GM13976 (cell line): ENCODE results near the gene CLN3.
"Not testable (repeated sequence)": the region's sequence is repeated elsewhere in the genome, so short reads cannot be mapped to it uniquely, and the experiment has no call there.

Source experiments
- DNase-seq: peaks from one replicate; pipeline ENCODE4 v3.0.0; 2012; ENCODE audit warnings: low spot score
- CTCF ChIP-seq: IDR thresholded peaks from 2 replicates; pipeline ENCODE4 v1.5.1; 2012; ENCODE audit warnings: borderline replicate concordance, mild to moderate bottlenecking; ENCODE audit not compliant: insufficient read depth; ENCODE audit errors: extremely low read depth, missing control alignments, control extremely low read depth
- in situ Hi-C: fragments of 300-500 bp; cut with MboI; formaldehyde crosslinking; loops from one replicate; pipeline ENCODE4 v1.12.0; 2022; ENCODE audit warnings: low sequenced_read_pairs, mixed read lengths, inconsistent platforms; ENCODE audit not compliant: unreplicated experiment

Gene CLN3

DNA sequence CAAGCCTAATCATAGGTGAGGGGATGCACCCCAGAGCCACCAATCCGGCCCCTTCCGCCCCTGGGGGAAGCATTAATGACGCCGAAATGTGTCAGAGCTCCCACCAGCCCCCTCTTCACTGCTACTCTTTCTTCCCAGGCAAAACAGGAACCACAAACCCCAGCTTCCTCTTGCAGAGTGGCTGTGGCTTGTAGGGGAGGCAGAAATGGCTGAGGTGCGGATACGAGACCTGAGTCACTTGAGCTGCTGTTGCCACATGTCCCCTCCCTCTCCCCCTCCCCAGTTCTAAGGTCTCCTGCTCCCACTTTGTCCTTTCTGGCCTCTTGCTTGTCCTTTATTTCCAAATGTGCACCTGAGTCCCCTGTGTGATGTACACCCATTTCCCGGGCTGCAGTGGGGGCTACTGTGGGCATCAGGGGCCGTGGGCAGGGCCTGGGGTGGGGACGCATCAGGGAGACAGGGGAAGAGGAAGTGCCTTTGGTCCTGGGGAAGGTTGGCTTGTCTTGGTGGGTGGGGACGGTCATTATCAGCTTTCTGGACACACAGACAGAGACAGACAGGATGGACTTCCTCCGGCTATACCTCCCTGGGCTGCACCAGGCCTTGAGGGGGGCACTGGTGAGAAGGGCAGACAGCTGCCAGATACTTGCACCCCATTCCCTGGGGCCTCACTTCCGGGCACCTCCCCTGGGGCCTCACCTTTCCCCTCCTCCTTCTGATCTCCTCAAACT, 2.4 kb upstream of the CLN3 start, which contains the start of gene APOBR:
TSS of gene APOBR (plus strand) at position 523 of the 731 bp plus-strand sequence. CDS start at position 562, 39 bp downstream.
- DNase-seq: peak; percentile 90
- no peak for TF ChIP-seq CTCF
- in situ Hi-C loops: no loop called here

DNA sequence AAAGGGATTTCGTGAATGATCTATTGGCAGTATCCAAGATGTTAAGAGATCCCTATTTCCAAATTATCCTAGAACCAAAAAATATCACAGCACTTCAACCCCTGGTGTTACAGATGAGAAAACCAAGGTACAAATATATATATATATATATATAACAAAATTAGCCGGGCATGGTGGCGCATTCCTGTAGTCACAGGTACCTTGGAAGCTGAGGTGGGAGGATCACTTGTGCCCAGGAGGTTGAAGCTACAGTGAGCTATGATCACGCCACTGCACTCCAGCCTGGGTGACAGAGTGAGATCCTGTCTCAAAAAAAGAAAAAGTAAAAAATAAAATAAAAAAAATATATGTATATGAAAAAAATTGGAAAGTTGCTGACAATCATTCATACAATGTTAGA, 637 bp upstream of the CLN3 start:
- no peak for DNase-seq
- in situ Hi-C loops: no loop called here
- no peak for TF ChIP-seq CTCF

DNA sequence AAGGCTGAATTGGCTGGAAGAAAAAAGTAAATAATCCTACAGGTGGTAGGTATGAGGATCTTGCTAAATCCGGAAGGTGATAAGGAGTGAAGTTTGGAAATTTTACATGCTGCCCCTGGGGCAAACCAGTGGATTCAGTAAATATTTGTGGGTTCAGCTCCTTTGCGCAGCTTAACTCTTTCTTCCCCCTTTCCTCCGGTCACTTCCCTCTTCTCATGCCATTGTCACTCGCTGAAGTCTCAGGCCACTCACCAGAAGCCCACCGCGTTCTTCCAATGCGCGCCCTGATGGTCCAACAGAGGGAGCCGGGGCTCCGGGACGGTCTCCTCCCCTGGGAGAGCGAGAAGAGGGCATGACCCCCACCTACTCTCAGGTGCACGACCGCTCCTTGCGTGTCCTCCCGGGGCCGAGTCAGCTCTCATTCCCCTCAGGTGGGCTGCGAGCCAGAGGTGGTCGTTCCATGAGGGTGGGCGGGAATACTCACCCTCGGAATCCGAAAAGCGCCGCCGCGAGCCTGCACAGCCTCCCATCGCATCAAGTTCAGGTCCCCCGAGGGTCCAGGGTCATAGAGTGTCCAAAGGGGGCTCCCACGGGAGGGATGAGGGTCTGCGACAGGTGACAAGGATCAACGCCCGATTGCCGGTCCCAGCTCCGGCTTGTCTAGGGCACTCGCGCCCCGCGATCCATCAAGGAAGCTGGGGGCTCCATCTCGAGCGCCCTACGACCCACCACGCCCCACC, 474 bp downstream of the CLN3 start:
- peak; percentile 11 for TF ChIP-seq CTCF
- peak; percentile 41 for DNase-seq
- in situ Hi-C loops: no loop called here

GRCh38 chr16:28486266-28486665, 5.6 kb downstream of the CLN3 start:
- TF ChIP-seq CTCF: no peak
- no peak for DNase-seq
- in situ Hi-C loops: no loop called here

DNA sequence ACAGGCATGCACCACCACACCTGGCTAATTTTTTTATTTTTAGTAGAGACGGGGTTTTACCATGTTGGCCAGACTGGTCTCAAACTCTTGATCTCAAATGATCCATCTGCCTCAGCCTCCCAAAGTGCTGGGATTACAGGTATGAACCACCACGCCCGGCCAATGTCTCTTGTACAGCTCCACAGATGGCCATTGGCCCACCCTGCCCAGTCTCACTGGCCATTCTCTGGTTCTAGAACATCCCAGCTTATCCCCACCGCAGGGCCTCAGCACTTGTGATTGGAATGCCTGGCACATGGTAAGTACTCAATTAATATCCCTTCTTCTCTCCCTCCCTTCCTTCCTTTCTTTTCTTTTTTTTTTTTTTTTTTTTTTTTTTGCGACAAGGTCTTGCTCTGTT, 8.5 kb downstream of the CLN3 start:
- in situ Hi-C loops, DNase-seq: not testable (repeated sequence)

GRCh38 chr16:28482026-28482425, 9.8 kb downstream of the CLN3 start:
- TF ChIP-seq CTCF: no peak
- DNase-seq: no peak
- in situ Hi-C loops: no loop called here
